Lower leg skin (tissue), 4 donors: ENCODE measurements around the gene RNF213. TPM values are rescaled to one million over a fixed set of nuclear protein-coding genes. Genes with fewer than 3 reads are reported as not detected.
"Not testable (repeated sequence)": the region's sequence is repeated elsewhere in the genome, so short reads cannot be mapped to it uniquely, and the experiment has no call there.

Experiments
- DNase-seq, 2 donors: peaks; one replicate each; pipeline ENCODE4 v3.0.0-alpha.2; 2019; ENCODE audit warnings: low spot score in 2 of 2
- H3K4me3 ChIP-seq: fragments of 200-600 bp; sonication (generic); 2 replicates; pipeline ENCODE4 v1.5.1; 2017; ENCODE audit warnings: mild to moderate bottlenecking, low read depth; ENCODE audit not compliant: poor library complexity, severe bottlenecking
- POLR2A ChIP-seq, 2 donors: fragments of 450-650 bp; IDR thresholded peaks; one replicate each; pipeline ENCODE4 v1.6.1; 2016 to 2017; ENCODE audit warnings: antibody characterized with exemption in 2 of 2, mild to moderate bottlenecking in 1 of 2, moderate library complexity in 1 of 2
- WGBS, 2 donors: methylation state at CpG; one replicate each; pipeline ENCODE4 v1.1.5; 2018; 5-methylcytosine and 5-hydroxymethylcytosine counted together
- intact Hi-C: fragments of 100-400 bp; cut with DNase I; formaldehyde crosslinking; loops from one replicate; pipeline ENCODE4 v1.15.0; 2023; ENCODE audit warnings: low total_unique reads
- total RNA-seq, 4 donors: library from RNA; depleted of rRNA; stranded (reverse); fragments of >200 nt; gene quantifications; one replicate each; pipeline ENCODE4 v1.1.0, GENCODE V29; 2016
- TF ChIP-seq, protein P1 (sequence below), 3 donors: fragments of 450-650 bp; IDR thresholded peaks; one replicate each; pipeline ENCODE4 v1.5.1; 2016; ENCODE audit warnings: antibody characterized with exemption in 3 of 3, mild to moderate bottlenecking in 3 of 3, moderate library complexity in 2 of 3

The RNF213 gene
- total RNA-seq, 4 donors from 2014 or later, result 48.4 to 103 (median 59.8) TPM

DNA sequence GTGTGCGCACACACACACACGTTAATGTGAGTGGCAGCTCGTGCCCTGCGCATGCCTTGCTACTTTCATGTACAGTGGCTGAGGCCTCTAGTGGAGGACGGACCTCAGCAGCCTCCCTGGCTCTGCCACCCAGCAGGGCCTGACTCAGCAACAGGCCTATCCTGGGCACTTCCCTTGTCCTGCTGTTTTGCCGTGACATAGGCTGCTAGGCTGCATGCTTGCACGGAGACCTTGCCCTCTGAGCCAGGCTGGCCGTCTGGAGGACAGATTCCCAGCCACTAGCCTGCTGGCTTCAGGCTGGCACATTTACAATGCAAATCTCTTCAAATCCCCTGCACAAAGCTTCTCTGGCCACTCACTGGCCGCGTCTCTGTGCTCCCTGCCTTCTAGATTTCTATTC is 9.5 kb downstream of the RNF213 start:
- no peak for TF ChIP-seq POLR2A (IDR thresholded peaks at IDR 0.05)
- TF ChIP-seq, protein P1, sequence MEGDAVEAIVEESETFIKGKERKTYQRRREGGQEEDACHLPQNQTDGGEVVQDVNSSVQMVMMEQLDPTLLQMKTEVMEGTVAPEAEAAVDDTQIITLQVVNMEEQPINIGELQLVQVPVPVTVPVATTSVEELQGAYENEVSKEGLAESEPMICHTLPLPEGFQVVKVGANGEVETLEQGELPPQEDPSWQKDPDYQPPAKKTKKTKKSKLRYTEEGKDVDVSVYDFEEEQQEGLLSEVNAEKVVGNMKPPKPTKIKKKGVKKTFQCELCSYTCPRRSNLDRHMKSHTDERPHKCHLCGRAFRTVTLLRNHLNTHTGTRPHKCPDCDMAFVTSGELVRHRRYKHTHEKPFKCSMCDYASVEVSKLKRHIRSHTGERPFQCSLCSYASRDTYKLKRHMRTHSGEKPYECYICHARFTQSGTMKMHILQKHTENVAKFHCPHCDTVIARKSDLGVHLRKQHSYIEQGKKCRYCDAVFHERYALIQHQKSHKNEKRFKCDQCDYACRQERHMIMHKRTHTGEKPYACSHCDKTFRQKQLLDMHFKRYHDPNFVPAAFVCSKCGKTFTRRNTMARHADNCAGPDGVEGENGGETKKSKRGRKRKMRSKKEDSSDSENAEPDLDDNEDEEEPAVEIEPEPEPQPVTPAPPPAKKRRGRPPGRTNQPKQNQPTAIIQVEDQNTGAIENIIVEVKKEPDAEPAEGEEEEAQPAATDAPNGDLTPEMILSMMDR (IDR thresholded peaks at IDR 0.05), result no peak
- WGBS, 2 donors, result 87 to 92% methylated on average over 10 of the region's 10 CpGs

DNA sequence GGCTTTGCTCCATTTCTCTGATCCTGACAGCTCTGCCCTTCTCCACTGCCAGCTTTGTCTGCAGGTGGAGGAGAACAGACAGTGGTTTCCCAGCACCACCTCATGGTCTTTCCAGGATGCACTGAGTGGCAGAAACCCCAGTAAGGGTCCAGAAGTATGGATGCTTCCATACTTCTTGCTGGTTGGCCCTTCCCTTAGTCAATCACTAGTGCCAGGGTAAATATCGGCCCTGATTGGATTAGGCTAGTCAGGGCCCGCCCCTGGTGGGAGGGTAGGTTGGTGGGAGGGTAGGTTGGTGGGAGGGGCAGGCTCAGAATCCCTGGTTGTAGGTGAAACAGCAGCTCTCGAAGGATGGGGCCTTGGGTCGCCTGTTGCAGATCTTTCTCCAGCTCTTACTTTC is 10.2 kb downstream of the RNF213 start:
- DNase-seq, result no peak
- 73 to 85% methylated on average over 4 of the region's 4 CpGs for WGBS, 2 donors
- intact Hi-C loops, result no loop called here
- H3K4me3 ChIP-seq, result no peak overlapping the region
- TF ChIP-seq, protein P1 (IDR thresholded peaks at IDR 0.05), result no peak

More for the DNA sequence above, 9.5 kb downstream of the RNF213 start:
- intact Hi-C loops, result no loop called here
- no peak for DNase-seq
- no peak overlapping the region for H3K4me3 ChIP-seq

DNA sequence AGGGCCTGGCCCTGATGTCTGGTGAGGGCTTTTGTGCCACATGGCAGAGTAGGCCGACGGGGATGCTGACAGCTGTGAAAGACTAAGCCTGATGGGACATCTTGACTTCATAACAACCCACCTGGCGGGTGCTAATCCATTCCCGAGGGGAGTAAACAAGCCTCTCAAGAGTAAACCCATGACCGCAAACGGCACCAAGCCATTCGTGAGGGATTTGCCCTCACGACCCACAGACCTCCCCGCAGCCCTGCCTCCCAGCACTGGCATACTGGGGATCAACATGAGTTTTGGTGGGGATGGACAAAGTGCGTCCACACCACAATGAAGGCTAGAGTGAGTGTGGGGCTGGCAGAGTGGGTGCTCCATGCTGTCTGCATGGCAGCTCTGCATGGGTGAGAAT is 11.7 kb downstream of the RNF213 start:
- intact Hi-C loops, result no loop called here
- TF ChIP-seq POLR2A (IDR thresholded peaks at IDR 0.05), result no peak
- TF ChIP-seq, protein P1 (IDR thresholded peaks at IDR 0.05), result no peak
- 88 to 93% methylated on average over 10 of the region's 10 CpGs for WGBS, 2 donors
- DNase-seq, result no peak
- H3K4me3 ChIP-seq, result no peak overlapping the region

DNA sequence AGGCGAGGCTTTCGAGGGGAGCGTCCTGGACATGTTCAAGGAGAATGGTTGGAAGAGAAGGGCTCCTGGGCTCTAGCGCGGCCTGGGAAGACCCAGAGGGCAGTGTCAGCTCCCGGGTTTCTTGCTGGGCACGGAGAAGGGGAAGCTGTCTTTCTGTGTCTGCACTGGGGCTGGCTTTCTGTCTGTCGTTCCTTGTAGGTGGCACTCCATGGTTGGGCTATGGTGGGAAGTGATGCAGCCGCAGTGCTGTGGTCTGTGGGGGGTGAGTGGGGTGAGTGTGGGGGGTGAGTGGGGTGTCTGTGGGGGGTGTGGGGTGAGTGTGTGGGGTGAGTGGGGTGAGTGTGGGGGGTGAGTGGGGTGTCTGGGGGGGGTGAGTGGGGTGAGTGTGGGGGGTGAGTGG is 13.7 kb downstream of the RNF213 start:
- 83 to 84% methylated on average over 8 to 9 of the region's 9 CpGs for WGBS, 2 donors
- intact Hi-C loops, result no loop called here
- no peak for DNase-seq
- no peak overlapping the region for H3K4me3 ChIP-seq
- TF ChIP-seq, protein P1 (IDR thresholded peaks at IDR 0.05), result no peak
- no peak for TF ChIP-seq POLR2A (IDR thresholded peaks at IDR 0.05)

DNA sequence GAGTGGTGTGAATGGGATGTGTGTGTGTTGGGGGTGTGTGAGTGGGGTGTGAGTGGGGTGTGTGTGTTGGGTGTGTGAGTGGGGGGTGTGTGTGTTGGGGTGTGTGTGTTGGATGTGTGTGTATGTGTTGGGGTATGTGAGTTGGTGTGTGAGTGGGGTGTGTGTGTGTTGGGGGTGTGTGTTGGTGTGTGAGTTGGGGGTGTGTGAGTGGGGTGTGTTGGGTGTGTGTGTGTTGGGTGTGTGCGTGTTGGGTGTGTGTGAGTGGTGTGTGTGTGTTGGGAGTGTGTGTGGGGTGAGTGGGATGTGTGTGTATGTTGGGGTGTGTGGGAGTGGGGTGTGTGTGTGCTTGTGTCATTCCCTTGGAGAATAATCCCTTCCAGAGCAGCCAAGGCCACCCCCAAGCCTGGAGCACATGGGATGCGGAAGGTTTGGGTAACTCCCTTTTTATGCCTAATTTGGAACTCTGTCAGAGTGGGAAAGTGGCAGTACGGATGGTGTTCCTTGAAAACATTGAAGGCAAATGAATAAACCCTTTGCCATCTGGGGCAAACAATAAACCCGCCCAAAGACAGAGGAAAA is 14.3 kb downstream of the RNF213 start:
- H3K4me3 ChIP-seq, result no peak overlapping the region
- intact Hi-C loops, result no loop called here
- TF ChIP-seq POLR2A (IDR thresholded peaks at IDR 0.05), result no peak
- TF ChIP-seq, protein P1 (IDR thresholded peaks at IDR 0.05), result no peak
- DNase-seq, result no peak
- 46 to 66% methylated on average over 4 of the region's 4 CpGs for WGBS, 2 donors

DNA sequence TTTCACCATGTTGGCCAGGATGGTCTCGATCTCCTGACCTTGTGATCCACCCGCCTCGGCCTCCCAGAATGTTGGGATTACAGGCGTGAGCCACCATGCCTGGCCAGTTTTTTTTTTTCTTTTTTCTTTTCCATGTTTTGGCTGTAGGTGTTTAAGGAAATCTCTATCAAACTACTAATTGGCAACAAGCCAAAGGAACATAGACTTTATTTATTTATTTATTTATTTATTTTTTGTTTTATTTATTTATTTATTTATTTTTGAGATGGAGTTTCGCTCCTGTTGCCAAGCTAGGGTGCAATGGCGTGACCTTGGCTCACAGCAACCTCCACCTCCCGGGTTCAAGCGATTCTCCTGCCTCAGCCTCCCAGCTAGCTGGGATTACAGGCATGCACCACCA is 15.2 kb downstream of the RNF213 start:
- intact Hi-C loops, H3K4me3 ChIP-seq, DNase-seq: not testable (repeated sequence)
- WGBS, 2 donors, result 96 to 99% methylated on average over 8 of the region's 8 CpGs
